Medulla oblongata (tissue), 1 donor: ENCODE data around the gene KDM2A.
"Not testable (repeated sequence)": the region's sequence is repeated elsewhere in the genome, so short reads cannot be mapped to it uniquely, and the experiment has no call there.

Experiments used
- DNase-seq: peaks from one replicate; pipeline ENCODE4 v3.0.0-alpha.2; 2015; ENCODE audit errors: extremely low spot score

KDM2A gene

GRCh38 chr11:67167719-67168118 lies 48.7 kb downstream of the KDM2A start:
- DNase-seq, result no peak

GRCh38 chr11:67168911-67169310 lies 49.8 kb downstream of the KDM2A start:
- DNase-seq, result not testable (repeated sequence)

- DNase-seq, result no peak
These were observed 55.2 kb downstream of the KDM2A start for GRCh38 chr11:67174311-67174710.

GRCh38 chr11:67177399-67178281 lies 58.6 kb downstream of the KDM2A start:
- no peak for DNase-seq

GRCh38 chr11:67178421-67178820 lies 59.4 kb downstream of the KDM2A start:
- DNase-seq, result no peak

GRCh38 chr11:67178878-67179277 lies 59.8 kb downstream of the KDM2A start:
- no peak for DNase-seq

GRCh38 chr11:67179892-67180490 lies 60.9 kb downstream of the KDM2A start:
- DNase-seq, result no peak

- no peak for DNase-seq
These were observed 75.0 kb downstream of the KDM2A start for GRCh38 chr11:67194096-67194495.

- no peak for DNase-seq
These were observed 77.0 kb downstream of the KDM2A start for GRCh38 chr11:67195971-67196456.

GRCh38 chr11:67197606-67198005 lies 78.5 kb downstream of the KDM2A start:
- DNase-seq, result no peak

- not testable (repeated sequence) for DNase-seq
These were observed 79.7 kb downstream of the KDM2A start for GRCh38 chr11:67198781-67199180.

- DNase-seq, result no peak
These were observed 80.7 kb downstream of the KDM2A start for GRCh38 chr11:67199751-67200150.

- DNase-seq, result no peak
These were observed 83.0 kb downstream of the KDM2A start for GRCh38 chr11:67202028-67202427.

GRCh38 chr11:67204822-67205221 lies 85.8 kb downstream of the KDM2A start:
- no peak for DNase-seq

GRCh38 chr11:67209222-67209621 lies 90.2 kb downstream of the KDM2A start:
- DNase-seq, result not testable (repeated sequence)

- peak; percentile 3 for DNase-seq
These were observed 92.8 kb downstream of the KDM2A start for GRCh38 chr11:67211656-67212436.

GRCh38 chr11:67213178-67213621 lies 94.1 kb downstream of the KDM2A start:
- DNase-seq, result no peak

GRCh38 chr11:67227726-67228125 lies 108.7 kb downstream of the KDM2A start:
- no peak for DNase-seq

- DNase-seq, result no peak
These were observed 111.3 kb downstream of the KDM2A start for GRCh38 chr11:67230406-67230805.

GRCh38 chr11:67230886-67231285 lies 111.8 kb downstream of the KDM2A start:
- no peak for DNase-seq

- no peak for DNase-seq
These were observed 114.6 kb downstream of the KDM2A start for GRCh38 chr11:67233584-67234190.

GRCh38 chr11:67234571-67234970 lies 115.5 kb downstream of the KDM2A start:
- DNase-seq, result not testable (repeated sequence)
